IMR-90 (cell line): Measurements from ENCODE around the gene REV3L. TPM values are rescaled to one million over a fixed set of nuclear protein-coding genes. Genes with fewer than 3 reads are reported as not detected.

ENCODE experiments used
- ATAC-seq: fragments of 200-7000 bp; cut with Tn5 transposase; 2 replicates; pipeline ENCODE4 v1.9.1; 2020; ENCODE audit warnings: low read depth, mild to moderate bottlenecking, moderate library complexity
- BruUV-seq: library from RNA; stranded (reverse); fragments of 400-500 nt; replicated peaks from 2 replicates; lab custom pipeline; 2021; lab: Mats Ljungman, UMichigan
- CTCF ChIA-PET: fragments of 300-600 bp; formaldehyde crosslinking; extraction: SDS; loops from one replicate; lab custom pipeline; 2021; ENCODE audit warnings: antibody characterized with exemption; lab: Yijun Ruan, JAX
- POLR2A ChIA-PET: fragments of 300-600 bp; sonication (Branson Sonifier 250); formaldehyde crosslinking; loops from one replicate; lab custom pipeline; 2022; ENCODE audit warnings: antibody characterized with exemption; ENCODE audit not compliant: unreplicated experiment; lab: Charles Lee
- DNase-seq: peaks from one replicate; pipeline ENCODE4 v3.0.0; 2013
- H2AFZ ChIP-seq: replicated peaks from 2 replicates; pipeline ENCODE3; 2013; ENCODE audit warnings: low read length, mild to moderate bottlenecking; ENCODE audit not compliant: poor library complexity
- H2AK5ac ChIP-seq: 2 replicates; pipeline ENCODE4 v1.6.1; 2013; ENCODE audit warnings: low read depth, low read length, inconsistent platforms
- H2AK9ac ChIP-seq: replicated peaks from 2 replicates; pipeline ENCODE3; 2013; ENCODE audit warnings: mild to moderate bottlenecking, low read depth, low read length, moderate library complexity; ENCODE audit not compliant: poor library complexity
- H2BK120ac ChIP-seq: 2 replicates; pipeline ENCODE4 v1.6.1; 2013; ENCODE audit warnings: low read depth, low read length, inconsistent platforms
- H2BK15ac ChIP-seq: 3 replicates; pipeline ENCODE4 v1.6.1; 2013; ENCODE audit warnings: low read depth, low read length, inconsistent platforms
- H2BK20ac ChIP-seq: 2 replicates; pipeline ENCODE4 v1.6.1; 2013; ENCODE audit warnings: low read depth, mild to moderate bottlenecking, inconsistent platforms, low read length, moderate library complexity
- H2BK5ac ChIP-seq: 2 replicates; pipeline ENCODE4 v1.6.1; 2013; ENCODE audit warnings: mild to moderate bottlenecking, low read depth, low read length, inconsistent platforms; ENCODE audit not compliant: poor library complexity, severe bottlenecking
- H3K14ac ChIP-seq: replicated peaks from 2 replicates; pipeline ENCODE4 v1.6.1; 2013; ENCODE audit warnings: low read depth, low read length, inconsistent platforms
- H3K18ac ChIP-seq: 2 replicates; pipeline ENCODE4 v1.6.1; 2013; ENCODE audit warnings: low read depth, low read length, control low read depth
- H3K23ac ChIP-seq: 2 replicates; pipeline ENCODE4 v1.6.1; 2013; ENCODE audit warnings: low read depth, low read length, inconsistent platforms
- H3K27ac ChIP-seq: 2 replicates; pipeline ENCODE4 v1.5.1; 2013; ENCODE audit warnings: mild to moderate bottlenecking, control low read depth, low read length; ENCODE audit not compliant: insufficient read depth
- H3K27me3 ChIP-seq: 2 replicates; pipeline ENCODE4 v1.6.1; 2013; ENCODE audit warnings: low read length; ENCODE audit not compliant: control insufficient read depth, insufficient read depth
- H3K36me3 ChIP-seq: 2 replicates; pipeline ENCODE4 v1.6.1; 2013; ENCODE audit warnings: low read length, mixed read lengths; ENCODE audit not compliant: control insufficient read depth, insufficient read depth
- H3K4ac ChIP-seq: 2 replicates; pipeline ENCODE4 v1.6.1; 2013; ENCODE audit warnings: low read depth, low read length, inconsistent platforms
- H3K4me1 ChIP-seq: 2 replicates; pipeline ENCODE4 v1.6.1; 2013; ENCODE audit warnings: low read length, mixed read lengths; ENCODE audit not compliant: control insufficient read depth, insufficient read depth
- H3K4me2 ChIP-seq: 2 replicates; pipeline ENCODE4 v1.6.1; 2013; ENCODE audit warnings: low read depth, mild to moderate bottlenecking, control low read depth, low read length, moderate library complexity
- H3K4me3 ChIP-seq: 2 replicates; pipeline ENCODE4 v1.5.1; 2013; ENCODE audit warnings: low read depth, mild to moderate bottlenecking, control low read depth, low read length, moderate library complexity; ENCODE audit not compliant: insufficient read depth
- H3K56ac ChIP-seq: 2 replicates; pipeline ENCODE4 v1.6.1; 2013; ENCODE audit warnings: low read length, inconsistent platforms; ENCODE audit not compliant: insufficient read depth; ENCODE audit errors: extremely low read depth
- H3K79me1 ChIP-seq, 2 experiments: 2 replicates each; pipeline ENCODE4 v1.6.1; 2013; ENCODE audit warnings: low read length in 2 of 2, inconsistent platforms in 1 of 2, low read depth in 1 of 2
- H3K9ac ChIP-seq: 2 replicates; pipeline ENCODE4 v1.6.1; 2013; ENCODE audit warnings: low read depth, low read length, control low read depth
- H3K9me1 ChIP-seq: 2 replicates; pipeline ENCODE4 v1.6.1; 2013; ENCODE audit warnings: low read length, inconsistent platforms; ENCODE audit not compliant: insufficient read depth
- H3K9me3 ChIP-seq: 2 replicates; pipeline ENCODE4 v1.6.1; 2013; ENCODE audit warnings: low read length; ENCODE audit not compliant: control insufficient read depth, insufficient read depth
- H4K20me1 ChIP-seq: 2 replicates; pipeline ENCODE4 v1.6.1; 2013; ENCODE audit warnings: low read length, inconsistent platforms; ENCODE audit not compliant: insufficient read depth
- H4K5ac ChIP-seq: 2 replicates; pipeline ENCODE4 v1.6.1; 2013; ENCODE audit warnings: mild to moderate bottlenecking, low read depth, low read length, control low read depth
- H4K8ac ChIP-seq, 2 experiments: 2 replicates each; pipeline ENCODE4 v1.6.1; 2013; ENCODE audit warnings: low read depth in 2 of 2, low read length in 2 of 2, control low read depth in 1 of 2, inconsistent platforms in 1 of 2
- H4K91ac ChIP-seq: 2 replicates; pipeline ENCODE4 v1.6.1; 2013; ENCODE audit warnings: low read depth, low read length, inconsistent platforms; ENCODE audit not compliant: insufficient read depth
- BHLHE40 ChIP-seq: fragments of 150-350 bp; IDR thresholded peaks from 2 replicates; pipeline ENCODE4 v1.6.1; 2016; ENCODE audit warnings: mild to moderate bottlenecking, low read depth, low read length
- MAFK ChIP-seq: IDR thresholded peaks from 2 replicates; pipeline ENCODE4 v1.6.1; 2012; ENCODE audit warnings: low read depth, low read length, improper control_type of control experiment
- dilution Hi-C: fragments of 300-500 bp; cut with HindIII; formaldehyde crosslinking; loops from one replicate; pipeline ENCODE4 v1.14.3; 2018; ENCODE audit warnings: low sequenced_read_pairs; ENCODE audit not compliant: unreplicated experiment
- in situ Hi-C: fragments of 300-500 bp; cut with MboI; formaldehyde crosslinking; loops from 3 replicates; pipeline ENCODE4 v1.14.3; 2019; ENCODE audit warnings: low sequenced_read_pairs, inconsistent platforms, mixed read lengths
- intact Hi-C: fragments of 100-400 bp; cut with micrococcal nuclease; formaldehyde crosslinking; loops from 2 replicates; pipeline ENCODE4 v1.10.0; 2022
- polyA plus RNA-seq, 3 experiments: library from polyadenylated mRNA; depleted of rRNA; stranded (reverse); fragments of >200 nt; gene quantifications; 2 replicates each; pipeline ENCODE4 v1.2.3, GENCODE V29; 2012; ENCODE audit warnings: low replicate concordance in 1 of 3
- total RNA-seq: library from RNA; depleted of rRNA; stranded (reverse); fragments of >200 nt; gene quantifications from 2 replicates; pipeline ENCODE4 v1.2.3, GENCODE V29; 2012

The REV3L gene
- total and polyA plus RNA-seq, 2 of the 4 experiments (the other 2 are of a cell fraction), result 7.4 to 15.4 TPM

DNA sequence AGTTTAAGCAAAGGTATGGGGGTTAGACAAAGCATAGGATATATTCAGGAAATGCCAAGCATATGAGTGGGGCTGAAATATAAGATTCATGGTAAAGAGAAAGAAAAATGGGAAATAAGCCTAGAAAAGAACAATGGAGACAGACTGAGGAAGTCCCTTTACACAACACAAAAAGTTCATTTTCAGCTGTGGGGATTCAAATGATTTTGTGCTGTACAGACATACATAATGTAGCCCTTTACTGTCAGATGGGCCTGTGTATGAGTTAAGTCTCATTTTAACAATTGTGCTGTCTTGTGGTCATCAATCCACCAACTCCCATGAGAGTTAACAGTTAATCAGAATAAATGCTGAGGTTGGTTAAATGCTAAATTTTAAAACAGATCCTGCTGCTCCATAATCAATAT, 37.2 kb downstream of the REV3L start:
- H2BK20ac ChIP-seq, result no peak overlapping the region
- ATAC-seq, result no peak
- peak overlapping the region in 1 of 2 experiments; percentile 56; a peak in 1 of 4 replicates for H4K8ac ChIP-seq
- no peak overlapping the region for H4K91ac ChIP-seq
- peak overlapping the region; percentile 94; the same call in 1 of the 2 replicates for H3K23ac ChIP-seq
- no peak overlapping the region for H3K4ac ChIP-seq
- CTCF ChIA-PET, result no interaction called here
- no peak overlapping the region for H3K18ac ChIP-seq
- H3K4me1 ChIP-seq, result peaks cover 2% of the 10 kb centered on the region; the same call in 1 of the 2 replicates
- no peak overlapping the region for H4K5ac ChIP-seq
- H3K9me3 ChIP-seq, result no peaks in the 10 kb centered on the region
- DNase-seq, result no peak
- dilution Hi-C loops, result no loop called here
- H3K4me3 ChIP-seq, result no peak overlapping the region
- no peak overlapping the region for H2AK5ac ChIP-seq
- peaks cover 6% of the 10 kb centered on the region for H3K36me3 ChIP-seq
- peak overlapping the region; percentile 16; the same call in 1 of the 2 replicates for H3K4me2 ChIP-seq
- H3K27ac ChIP-seq, result no peak overlapping the region
- no peak for TF ChIP-seq BHLHE40
- peak; percentile 43; the same call in 1 of the 2 replicates for TF ChIP-seq MAFK
- no peak overlapping the region for H3K56ac ChIP-seq
- no peak overlapping the region for H2BK5ac ChIP-seq
- peaks cover 3% of the 10 kb centered on the region; the same call in 1 of the 2 replicates for H3K9me1 ChIP-seq
- POLR2A ChIA-PET, result no interaction called here
- H3K27me3 ChIP-seq, result no peaks in the 10 kb centered on the region
- H2AFZ ChIP-seq, result no peak overlapping the region
- peaks cover 47% of the 10 kb centered on the region for H4K20me1 ChIP-seq
- H2BK15ac ChIP-seq, result no peak overlapping the region
- peak overlapping the region; percentile 78 for H3K14ac ChIP-seq
- no TSS peak for BruUV-seq
- intact Hi-C loops, result no loop called here
- peaks cover 26 to 70% of the 10 kb centered on the region in 2 experiments for H3K79me1 ChIP-seq
- H2BK120ac ChIP-seq, result no peak overlapping the region
- in situ Hi-C loops, result no loop called here
- no peak overlapping the region for H2AK9ac ChIP-seq
- no peak overlapping the region for H3K9ac ChIP-seq
